ENCODE results near the gene SLC25A21. TPM values are rescaled to one million over a fixed set of nuclear protein-coding genes. Genes with fewer than 3 reads are reported as not detected.

Gene SLC25A21
- total and polyA plus RNA-seq, 2 donors (not counting 1 experiment from before 2014, with no cell fraction given) = 0.50 to 0.62 TPM

DNA sequence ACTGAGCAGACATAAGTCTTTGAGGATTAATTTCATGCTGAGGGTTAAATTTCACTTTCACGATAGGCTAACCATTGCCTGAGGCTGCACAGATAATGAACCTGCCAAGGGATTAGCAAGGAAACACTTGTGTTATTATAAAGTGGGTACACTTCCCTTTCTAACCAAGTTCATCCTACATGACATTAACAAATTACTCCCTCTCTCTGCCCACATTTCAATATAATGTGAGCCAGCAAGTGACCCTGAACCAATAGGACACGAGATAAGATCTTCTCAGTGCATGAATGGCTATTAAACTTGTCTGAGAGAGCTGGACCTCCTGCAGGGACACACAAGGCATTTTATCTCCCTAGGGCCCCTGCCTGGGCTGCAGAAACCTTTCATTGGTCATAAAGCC is 337.3 kb downstream of the SLC25A21 start:
- H3K4me2 ChIP-seq (ENCODE audit: extremely low read depth, insufficient read depth, low read length) = no peak overlapping the region
- H2AFZ ChIP-seq (ENCODE audit: low read length) = no peak overlapping the region
- H4K20me1 ChIP-seq (ENCODE audit: control insufficient read depth, extremely low read depth, insufficient read depth, low read length) = no peaks in the 10 kb centered on the region
- H3K27ac ChIP-seq (ENCODE audit: insufficient read depth, low read length) = no peak overlapping the region
- TF ChIP-seq, protein P1, sequence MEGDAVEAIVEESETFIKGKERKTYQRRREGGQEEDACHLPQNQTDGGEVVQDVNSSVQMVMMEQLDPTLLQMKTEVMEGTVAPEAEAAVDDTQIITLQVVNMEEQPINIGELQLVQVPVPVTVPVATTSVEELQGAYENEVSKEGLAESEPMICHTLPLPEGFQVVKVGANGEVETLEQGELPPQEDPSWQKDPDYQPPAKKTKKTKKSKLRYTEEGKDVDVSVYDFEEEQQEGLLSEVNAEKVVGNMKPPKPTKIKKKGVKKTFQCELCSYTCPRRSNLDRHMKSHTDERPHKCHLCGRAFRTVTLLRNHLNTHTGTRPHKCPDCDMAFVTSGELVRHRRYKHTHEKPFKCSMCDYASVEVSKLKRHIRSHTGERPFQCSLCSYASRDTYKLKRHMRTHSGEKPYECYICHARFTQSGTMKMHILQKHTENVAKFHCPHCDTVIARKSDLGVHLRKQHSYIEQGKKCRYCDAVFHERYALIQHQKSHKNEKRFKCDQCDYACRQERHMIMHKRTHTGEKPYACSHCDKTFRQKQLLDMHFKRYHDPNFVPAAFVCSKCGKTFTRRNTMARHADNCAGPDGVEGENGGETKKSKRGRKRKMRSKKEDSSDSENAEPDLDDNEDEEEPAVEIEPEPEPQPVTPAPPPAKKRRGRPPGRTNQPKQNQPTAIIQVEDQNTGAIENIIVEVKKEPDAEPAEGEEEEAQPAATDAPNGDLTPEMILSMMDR (conservative IDR thresholded peaks at IDR 0.05 in 1 of 2, IDR thresholded peaks at IDR 0.05 in 1 of 2; ENCODE audit: low read depth in 1 of 2, low read length in 2 of 2) = no peak
- TF ChIP-seq EZH2 (IDR thresholded peaks at IDR 0.05; ENCODE audit: low read length, missing control alignments) = no peak
- H3K9me3 ChIP-seq (ENCODE audit: control insufficient read depth, insufficient read depth, low read depth, low read length) = no peaks in the 10 kb centered on the region
- H3K79me2 ChIP-seq (ENCODE audit: control insufficient read depth, insufficient read depth, low read length) = no peaks in the 10 kb centered on the region
- no peaks in the 10 kb centered on the region for H3K27me3 ChIP-seq (ENCODE audit: control insufficient read depth, insufficient read depth, low read length)
- no peaks in the 10 kb centered on the region for H3K4me1 ChIP-seq (ENCODE audit: control insufficient read depth, extremely low read depth, insufficient read depth, low read length)
- H3K36me3 ChIP-seq (ENCODE audit: control insufficient read depth, insufficient read depth, low read length) = no peaks in the 10 kb centered on the region
- no peak for DNase-seq (ENCODE audit: low read depth in 2 of 2)
- no peak overlapping the region for H3K4me3 ChIP-seq (replicated peaks in 1 of 4; ENCODE audit: control extremely low read depth in 1 of 4, insufficient read depth in 1 of 4, low read depth in 3 of 4, low read length in 4 of 4)
- no peak overlapping the region for H3K9ac ChIP-seq (ENCODE audit: insufficient read depth, low read length)

DNA sequence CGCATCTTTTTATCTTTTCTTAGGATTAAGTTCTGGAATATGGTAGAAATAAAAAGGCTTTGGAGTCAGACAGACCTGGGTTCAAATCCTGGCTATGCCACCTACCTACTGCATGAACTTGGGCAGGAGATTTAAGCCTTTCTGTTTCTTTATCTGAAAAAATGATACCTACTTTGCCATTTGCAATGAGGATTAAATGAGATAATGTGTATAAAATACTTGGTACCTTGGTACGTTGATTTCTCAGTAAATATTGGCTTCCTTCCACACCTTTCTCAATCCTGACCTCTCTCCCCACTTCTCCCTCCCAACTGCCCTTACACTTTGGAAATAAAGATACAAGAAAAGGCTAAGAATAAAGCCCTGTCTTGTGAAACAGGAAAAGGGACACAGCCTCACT is 338.1 kb downstream of the SLC25A21 start:
- Histone ChIP-seq H3K9ac (ENCODE audit: insufficient read depth, low read length) (no peak overlapping the region), H3K4me3 (replicated peaks in 1 of 4; ENCODE audit: control extremely low read depth in 1 of 4, insufficient read depth in 1 of 4, low read depth in 3 of 4, low read length in 4 of 4) (no peak overlapping the region), H3K4me1 (ENCODE audit: control insufficient read depth, extremely low read depth, insufficient read depth, low read length) (no peaks in the 10 kb centered on the region), H3K4me2 (ENCODE audit: extremely low read depth, insufficient read depth, low read length) (no peak overlapping the region), H3K36me3 (ENCODE audit: control insufficient read depth, insufficient read depth, low read length) (no peaks in the 10 kb centered on the region), H3K27ac (ENCODE audit: insufficient read depth, low read length) (no peak overlapping the region), H3K27me3 (ENCODE audit: control insufficient read depth, insufficient read depth, low read length) (no peaks in the 10 kb centered on the region), H2AFZ (ENCODE audit: low read length) (no peak overlapping the region), H4K20me1 (ENCODE audit: control insufficient read depth, extremely low read depth, insufficient read depth, low read length) (no peaks in the 10 kb centered on the region), H3K79me2 (ENCODE audit: control insufficient read depth, insufficient read depth, low read length) (no peaks in the 10 kb centered on the region), H3K9me3 (ENCODE audit: control insufficient read depth, insufficient read depth, low read depth, low read length) (no peaks in the 10 kb centered on the region)
- TF ChIP-seq EZH2 (IDR thresholded peaks at IDR 0.05; ENCODE audit: low read length, missing control alignments) = no peak
- TF ChIP-seq, protein P1 (conservative IDR thresholded peaks at IDR 0.05 in 1 of 2, IDR thresholded peaks at IDR 0.05 in 1 of 2; ENCODE audit: low read depth in 1 of 2, low read length in 2 of 2) = no peak
- no peak for DNase-seq (ENCODE audit: low read depth in 2 of 2)

DNA sequence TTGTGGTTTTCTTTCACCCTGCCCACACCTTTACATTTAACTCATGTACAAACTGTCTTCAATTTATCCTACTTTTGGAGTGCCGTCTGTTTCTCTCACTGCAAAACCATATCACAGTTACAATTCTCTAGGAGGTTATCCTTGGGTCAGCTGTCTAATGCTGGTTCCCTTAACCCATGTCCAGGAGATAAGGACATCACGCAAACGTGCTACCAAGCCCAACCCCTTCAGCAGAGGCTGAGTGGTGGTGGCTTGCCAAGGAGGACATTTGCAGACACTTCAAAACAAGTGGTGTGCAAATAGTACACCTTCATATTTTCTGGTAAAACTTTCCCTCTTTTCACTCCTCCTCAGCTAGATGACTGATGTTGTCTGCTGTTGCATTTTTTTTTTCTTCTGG is 342.9 kb downstream of the SLC25A21 start:
- Histone ChIP-seq H3K4me3 (replicated peaks in 1 of 4; ENCODE audit: control extremely low read depth in 1 of 4, insufficient read depth in 1 of 4, low read depth in 3 of 4, low read length in 4 of 4) (no peak overlapping the region), H4K20me1 (ENCODE audit: control insufficient read depth, extremely low read depth, insufficient read depth, low read length) (no peaks in the 10 kb centered on the region), H3K36me3 (ENCODE audit: control insufficient read depth, insufficient read depth, low read length) (no peaks in the 10 kb centered on the region), H3K27ac (ENCODE audit: insufficient read depth, low read length) (no peak overlapping the region), H3K9ac (ENCODE audit: insufficient read depth, low read length) (no peak overlapping the region), H3K4me2 (ENCODE audit: extremely low read depth, insufficient read depth, low read length) (no peak overlapping the region), H3K4me1 (ENCODE audit: control insufficient read depth, extremely low read depth, insufficient read depth, low read length) (no peaks in the 10 kb centered on the region), H3K27me3 (ENCODE audit: control insufficient read depth, insufficient read depth, low read length) (peaks cover 3% of the 10 kb centered on the region), H2AFZ (ENCODE audit: low read length) (no peak overlapping the region), H3K9me3 (ENCODE audit: control insufficient read depth, insufficient read depth, low read depth, low read length) (no peaks in the 10 kb centered on the region), H3K79me2 (ENCODE audit: control insufficient read depth, insufficient read depth, low read length) (no peaks in the 10 kb centered on the region)
- TF ChIP-seq, protein P1 (conservative IDR thresholded peaks at IDR 0.05 in 1 of 2, IDR thresholded peaks at IDR 0.05 in 1 of 2; ENCODE audit: low read depth in 1 of 2, low read length in 2 of 2) = no peak
- no peak for TF ChIP-seq EZH2 (IDR thresholded peaks at IDR 0.05; ENCODE audit: low read length, missing control alignments)
- no peak for DNase-seq (ENCODE audit: low read depth in 2 of 2)
